ENCODE results near the gene RBM20.

RBM20 gene

DNA sequence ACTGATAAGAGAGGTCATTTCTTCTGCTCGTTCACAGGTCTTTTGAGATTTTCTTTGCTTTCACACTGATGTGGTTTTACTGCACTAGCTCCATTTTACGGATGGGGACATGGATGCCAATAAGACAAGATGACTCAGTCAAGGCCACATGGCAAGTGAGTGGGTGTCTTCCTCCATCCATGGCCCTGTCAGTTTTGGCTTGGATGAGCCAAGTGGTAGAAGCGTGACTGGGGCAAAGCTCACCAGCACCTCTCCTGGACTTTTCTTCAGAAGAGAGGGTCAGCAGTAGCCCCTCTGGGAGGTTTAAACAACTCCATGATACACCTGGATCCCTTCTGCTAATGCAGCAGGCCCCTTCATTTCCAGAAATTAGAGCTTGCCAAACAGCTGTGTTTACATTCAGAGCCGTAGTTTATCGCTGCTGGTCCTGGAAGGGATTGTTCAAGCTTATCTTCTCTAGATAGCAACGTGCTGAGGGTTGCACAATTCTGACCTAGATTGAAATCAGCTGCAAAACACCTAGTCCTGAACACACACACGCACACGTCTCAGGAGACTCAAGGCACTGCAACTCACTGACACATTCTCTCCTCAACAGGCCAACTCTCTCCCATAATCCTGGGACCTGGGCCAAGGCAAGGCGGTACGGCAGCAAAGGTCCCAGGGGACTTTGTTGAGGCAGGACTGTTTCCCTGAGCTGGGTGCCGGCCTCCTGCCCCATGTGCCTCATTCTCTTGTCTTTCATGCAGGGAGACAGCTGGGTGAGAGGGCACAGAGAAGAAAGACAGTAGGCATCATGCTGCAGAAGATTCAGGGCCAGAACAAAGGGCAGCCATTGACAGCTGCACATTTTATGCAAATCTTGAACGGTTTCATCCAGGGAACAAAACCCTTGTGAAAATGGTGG lies 213.4 kb downstream of the RBM20 start:
- DNase-seq (ENCODE audit: low read depth) = no peak

DNA sequence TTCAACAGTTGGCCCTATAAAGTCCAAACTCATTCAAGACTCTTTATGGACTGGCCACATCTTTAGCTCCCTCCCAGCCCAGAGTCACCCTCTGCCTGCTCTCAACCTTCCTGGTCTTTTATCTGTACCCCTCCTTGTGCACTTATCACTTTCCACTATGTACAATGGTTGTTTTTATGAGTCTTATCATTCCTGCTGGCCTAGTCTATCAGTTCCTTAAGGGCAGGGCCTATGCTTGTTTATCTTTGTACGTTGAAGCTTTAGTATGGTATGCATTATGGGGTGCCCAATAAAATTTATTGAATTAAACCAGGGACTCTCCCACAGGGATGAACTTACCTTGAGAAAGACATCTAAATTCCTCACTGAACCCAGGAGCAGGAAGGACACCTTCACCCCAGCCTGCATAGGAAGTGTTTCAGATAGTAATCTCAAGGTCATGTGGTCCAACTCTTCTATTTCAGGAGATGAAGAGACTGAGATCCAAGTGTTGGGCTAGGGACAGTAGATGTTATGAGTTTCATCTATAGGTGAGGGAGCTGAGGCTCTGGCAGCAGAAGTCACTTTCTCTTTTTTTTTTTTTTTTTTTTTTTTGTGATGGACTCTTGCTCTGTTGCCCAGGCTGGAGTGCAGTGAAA lies 214.3 kb downstream of the RBM20 start:
- DNase-seq (ENCODE audit: low read depth) = no peak
- no peak overlapping the region for H3K4me3 ChIP-seq (ENCODE audit: low read length)
- TF ChIP-seq, protein P1, sequence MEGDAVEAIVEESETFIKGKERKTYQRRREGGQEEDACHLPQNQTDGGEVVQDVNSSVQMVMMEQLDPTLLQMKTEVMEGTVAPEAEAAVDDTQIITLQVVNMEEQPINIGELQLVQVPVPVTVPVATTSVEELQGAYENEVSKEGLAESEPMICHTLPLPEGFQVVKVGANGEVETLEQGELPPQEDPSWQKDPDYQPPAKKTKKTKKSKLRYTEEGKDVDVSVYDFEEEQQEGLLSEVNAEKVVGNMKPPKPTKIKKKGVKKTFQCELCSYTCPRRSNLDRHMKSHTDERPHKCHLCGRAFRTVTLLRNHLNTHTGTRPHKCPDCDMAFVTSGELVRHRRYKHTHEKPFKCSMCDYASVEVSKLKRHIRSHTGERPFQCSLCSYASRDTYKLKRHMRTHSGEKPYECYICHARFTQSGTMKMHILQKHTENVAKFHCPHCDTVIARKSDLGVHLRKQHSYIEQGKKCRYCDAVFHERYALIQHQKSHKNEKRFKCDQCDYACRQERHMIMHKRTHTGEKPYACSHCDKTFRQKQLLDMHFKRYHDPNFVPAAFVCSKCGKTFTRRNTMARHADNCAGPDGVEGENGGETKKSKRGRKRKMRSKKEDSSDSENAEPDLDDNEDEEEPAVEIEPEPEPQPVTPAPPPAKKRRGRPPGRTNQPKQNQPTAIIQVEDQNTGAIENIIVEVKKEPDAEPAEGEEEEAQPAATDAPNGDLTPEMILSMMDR (conservative IDR thresholded peaks at IDR 0.05; ENCODE audit: low read depth, low read length) = no peak

More for the DNA sequence above, 213.4 kb downstream of the RBM20 start:
- no peak overlapping the region for H3K4me3 ChIP-seq (ENCODE audit: low read length)
- TF ChIP-seq, protein P1 (conservative IDR thresholded peaks at IDR 0.05; ENCODE audit: low read depth, low read length) = no peak

DNA sequence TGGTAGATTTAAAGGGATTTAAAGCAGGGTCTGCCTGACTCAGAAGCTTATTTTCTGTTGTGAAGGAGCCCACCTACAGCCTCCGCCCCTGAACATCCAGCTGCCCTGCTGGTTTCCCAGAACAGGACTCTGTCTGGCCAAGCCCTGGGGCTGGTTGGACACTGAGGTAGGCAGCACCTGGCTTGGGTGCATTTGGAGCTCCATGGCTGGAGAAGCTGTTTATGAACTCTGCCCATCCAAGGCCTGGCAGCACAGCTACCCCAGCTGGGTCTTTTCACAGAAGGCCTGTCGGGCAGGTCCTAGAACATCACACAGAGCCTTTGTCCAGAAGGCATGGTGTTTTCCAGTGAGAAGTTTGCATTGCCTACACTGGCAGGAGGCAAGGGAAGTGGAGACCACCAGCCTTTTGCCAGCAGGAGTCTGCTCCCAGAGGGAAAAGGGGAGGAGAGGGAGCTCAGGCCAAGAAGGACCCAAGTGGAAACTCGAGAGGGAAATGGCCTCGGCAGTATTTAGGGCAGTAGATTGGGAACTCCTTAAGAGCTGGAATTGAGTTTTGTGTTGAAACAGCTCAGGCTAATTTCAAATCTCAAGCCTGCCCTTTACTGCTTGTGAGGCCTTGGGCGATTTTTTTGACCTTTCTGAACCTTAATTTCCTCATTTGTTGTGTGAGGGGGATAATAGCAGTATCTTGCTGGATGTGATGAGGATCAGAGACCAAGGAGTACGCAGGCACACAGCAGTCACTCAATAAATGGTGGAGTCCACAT lies 215.3 kb downstream of the RBM20 start:
- TF ChIP-seq, protein P1 (conservative IDR thresholded peaks at IDR 0.05; ENCODE audit: low read depth, low read length) = no peak
- no peak for DNase-seq (ENCODE audit: low read depth)
- no peak overlapping the region for H3K4me3 ChIP-seq (ENCODE audit: low read length)

DNA sequence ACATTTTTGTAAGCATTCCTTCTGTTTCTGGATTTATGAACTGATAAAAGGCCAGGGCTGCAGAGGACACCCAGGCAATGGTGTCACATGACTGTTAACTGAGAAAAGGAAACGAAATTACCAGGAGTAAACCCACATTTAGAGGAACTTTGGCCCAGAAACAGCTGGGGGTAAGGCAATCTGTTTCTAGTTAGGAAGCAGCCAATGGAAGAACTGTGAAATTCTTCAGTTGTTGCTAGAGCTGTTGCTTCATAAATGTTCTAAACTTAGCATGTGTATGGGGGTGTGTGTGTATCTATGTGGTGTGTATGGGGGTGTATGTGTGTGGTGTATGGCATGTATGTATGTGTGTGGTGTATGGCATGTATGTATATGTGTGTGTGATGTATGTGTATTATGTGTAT lies 215.8 kb downstream of the RBM20 start:
- H3K4me3 ChIP-seq (ENCODE audit: low read length) = no peak overlapping the region
- TF ChIP-seq, protein P1 (conservative IDR thresholded peaks at IDR 0.05; ENCODE audit: low read depth, low read length) = no peak
- DNase-seq (ENCODE audit: low read depth) = no peak

DNA sequence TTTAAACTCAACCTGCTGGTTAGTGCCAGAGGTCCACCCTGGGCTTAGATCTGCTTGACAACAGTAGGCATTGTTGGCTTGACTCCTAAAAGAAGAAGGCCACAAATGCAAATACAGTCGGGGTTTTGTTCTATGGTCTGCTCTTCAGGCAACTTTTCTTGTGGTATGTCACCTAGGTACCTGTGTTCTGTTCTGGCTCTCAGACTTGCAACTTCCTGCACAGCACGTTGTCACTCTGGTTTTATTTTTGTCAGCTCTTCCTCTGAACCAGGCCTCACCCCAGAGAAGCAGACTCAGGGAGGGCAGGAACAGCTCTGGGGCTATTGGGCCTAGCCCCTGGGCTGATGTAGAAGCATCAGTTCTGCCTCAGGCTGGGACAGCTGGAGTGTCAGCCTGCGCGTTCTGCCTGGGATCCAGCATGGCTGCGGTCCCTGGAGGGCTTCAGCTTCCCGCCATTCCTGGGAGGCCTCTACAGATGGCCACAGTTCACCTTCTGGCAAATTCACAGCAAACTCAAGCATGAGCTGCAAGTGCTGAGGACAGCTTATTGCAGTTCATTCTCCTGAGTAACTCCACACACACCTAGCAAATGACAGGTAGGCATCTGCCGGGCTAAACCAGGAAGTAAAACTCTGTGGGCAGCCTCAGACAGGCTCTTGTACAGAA lies 216.6 kb downstream of the RBM20 start:
- H3K4me3 ChIP-seq (ENCODE audit: low read length) = no peak overlapping the region
- no peak for DNase-seq (ENCODE audit: low read depth)
- TF ChIP-seq, protein P1 (conservative IDR thresholded peaks at IDR 0.05; ENCODE audit: low read depth, low read length) = no peak

DNA sequence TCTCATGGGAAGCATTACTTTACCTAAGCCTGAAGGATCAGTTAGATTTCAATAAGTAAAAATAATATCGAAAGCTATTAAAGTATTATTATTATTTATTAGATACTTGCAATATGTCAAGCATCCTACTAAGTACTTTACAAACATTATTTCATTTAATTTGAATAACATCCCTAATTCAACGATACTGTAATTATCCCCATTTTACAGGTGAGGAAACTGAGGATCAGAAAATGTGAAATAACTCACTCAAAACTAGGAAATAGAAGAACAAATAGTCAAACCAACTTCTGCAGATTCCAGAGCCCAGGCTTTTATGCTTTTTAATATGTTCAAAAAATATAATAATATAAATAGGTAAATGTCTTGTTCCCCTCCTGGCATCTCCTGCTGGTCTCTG lies 217.3 kb downstream of the RBM20 start:
- DNase-seq (ENCODE audit: low read depth) = no peak
- H3K4me3 ChIP-seq (ENCODE audit: low read length) = no peak overlapping the region
- TF ChIP-seq, protein P1 (conservative IDR thresholded peaks at IDR 0.05; ENCODE audit: low read depth, low read length) = no peak

Data from retinal pigment epithelial cell (primary cell).